ENCODE results near the gene CTNNBL1.
"Not testable (repeated sequence)": the region's sequence is repeated elsewhere in the genome, so short reads cannot be mapped to it uniquely, and the experiment has no call there.

CTNNBL1 gene

GRCh38 chr20:37677969-37678861 lies 15.6 kb upstream of the CTNNBL1 start:
- no peak for TF ChIP-seq CTCF (IDR thresholded peaks at IDR 0.05; ENCODE audit: low read depth, low read length, missing control alignments)
- H3K4me3 ChIP-seq (replicated peaks; ENCODE audit: low read depth, low read length): no peak overlapping the region
- DNase-seq (ENCODE audit: extremely low read depth, low read depth): no peak

GRCh38 chr20:37679751-37680150 lies 14.1 kb upstream of the CTNNBL1 start:
- H3K4me3 ChIP-seq (replicated peaks; ENCODE audit: low read depth, low read length); DNase-seq (ENCODE audit: extremely low read depth, low read depth): not testable (repeated sequence)

- peak; percentile 4 for DNase-seq (ENCODE audit: extremely low read depth, low read depth)
- TF ChIP-seq CTCF (IDR thresholded peaks at IDR 0.05; ENCODE audit: low read depth, low read length, missing control alignments): no peak
- H3K4me3 ChIP-seq (replicated peaks; ENCODE audit: low read depth, low read length): no peak overlapping the region
Measured at GRCh38 chr20:37680420-37680819, 13.4 kb upstream of the CTNNBL1 start.

GRCh38 chr20:37681384-37682112 lies 12.3 kb upstream of the CTNNBL1 start:
- H3K4me3 ChIP-seq (replicated peaks; ENCODE audit: low read depth, low read length): no peak overlapping the region
- no peak for TF ChIP-seq CTCF (IDR thresholded peaks at IDR 0.05; ENCODE audit: low read depth, low read length, missing control alignments)
- DNase-seq (ENCODE audit: extremely low read depth, low read depth): no peak

GRCh38 chr20:37683146-37683545 lies 10.7 kb upstream of the CTNNBL1 start:
- not testable (repeated sequence) for H3K4me3 ChIP-seq (replicated peaks; ENCODE audit: low read depth, low read length); DNase-seq (ENCODE audit: extremely low read depth, low read depth)

GRCh38 chr20:37686762-37687477 lies 6.9 kb upstream of the CTNNBL1 start:
- no peak for DNase-seq (ENCODE audit: extremely low read depth, low read depth)
- no peak overlapping the region for H3K4me3 ChIP-seq (replicated peaks; ENCODE audit: low read depth, low read length)
- no peak for TF ChIP-seq CTCF (IDR thresholded peaks at IDR 0.05; ENCODE audit: low read depth, low read length, missing control alignments)

- no peak overlapping the region for H3K4me3 ChIP-seq (replicated peaks; ENCODE audit: low read depth, low read length)
- DNase-seq (ENCODE audit: extremely low read depth, low read depth): no peak
- no peak for TF ChIP-seq CTCF (IDR thresholded peaks at IDR 0.05; ENCODE audit: low read depth, low read length, missing control alignments)
Measured at GRCh38 chr20:37687478-37687805, 6.4 kb upstream of the CTNNBL1 start.
